ENCODE results near the gene CA9. TPM values are rescaled to one million over a fixed set of nuclear protein-coding genes. Genes with fewer than 3 reads are reported as not detected.
"Not testable (repeated sequence)": the region's sequence is repeated elsewhere in the genome, so short reads cannot be mapped to it uniquely, and the experiment has no call there.

CA9 gene
- under 1 TPM; 0.21 to 0.85 TPM for total RNA-seq

DNA sequence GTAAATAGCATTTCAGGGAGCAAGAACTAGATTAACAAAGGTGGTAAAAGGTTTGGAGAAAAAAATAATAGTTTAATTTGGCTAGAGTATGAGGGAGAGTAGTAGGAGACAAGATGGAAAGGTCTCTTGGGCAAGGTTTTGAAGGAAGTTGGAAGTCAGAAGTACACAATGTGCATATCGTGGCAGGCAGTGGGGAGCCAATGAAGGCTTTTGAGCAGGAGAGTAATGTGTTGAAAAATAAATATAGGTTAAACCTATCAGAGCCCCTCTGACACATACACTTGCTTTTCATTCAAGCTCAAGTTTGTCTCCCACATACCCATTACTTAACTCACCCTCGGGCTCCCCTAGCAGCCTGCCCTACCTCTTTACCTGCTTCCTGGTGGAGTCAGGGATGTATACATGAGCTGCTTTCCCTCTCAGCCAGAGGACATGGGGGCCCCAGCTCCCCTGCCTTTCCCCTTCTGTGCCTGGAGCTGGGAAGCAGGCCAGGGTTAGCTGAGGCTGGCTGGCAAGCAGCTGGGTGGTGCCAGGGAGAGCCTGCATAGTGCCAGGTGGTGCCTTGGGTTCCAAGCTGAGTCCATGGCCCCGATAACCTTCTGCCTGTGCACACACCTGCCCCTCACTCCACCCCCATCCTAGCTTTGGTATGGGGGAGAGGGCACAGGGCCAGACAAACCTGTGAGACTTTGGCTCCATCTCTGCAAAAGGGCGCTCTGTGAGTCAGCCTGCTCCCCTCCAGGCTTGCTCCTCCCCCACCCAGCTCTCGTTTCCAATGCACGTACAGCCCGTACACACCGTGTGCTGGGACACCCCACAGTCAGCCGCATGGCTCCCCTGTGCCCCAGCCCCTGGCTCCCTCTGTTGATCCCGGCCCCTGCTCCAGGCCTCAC, at the start of gene CA9:
CA9 (plus strand) TSS at position 797 of the 893 bp plus-strand sequence; CDS start at position 829, 32 bp downstream.
- DNase-seq (no peak), ATAC-seq (no peak)
- CTCF ChIA-PET: interaction anchor here (1.4 kb wide), 1 partner anchor 23 kb away, joined by 8 read pairs; no protein-coding TSS in a partner anchor
- Mint-ChIP-seq H3K9me3 (ENCODE audit: low read depth) (no peaks in the 10 kb centered on the region), H3K27ac (no peak within 1 kb of the TSS), H3K27me3 (peaks cover 27% of the 10 kb centered on the region), H3K36me3 (peaks cover 3% of the 10 kb centered on the region), H3K4me3 (peak within 1 kb of the TSS; percentile 1), H3K4me1 (peaks cover 9% of the 10 kb centered on the region)

DNA sequence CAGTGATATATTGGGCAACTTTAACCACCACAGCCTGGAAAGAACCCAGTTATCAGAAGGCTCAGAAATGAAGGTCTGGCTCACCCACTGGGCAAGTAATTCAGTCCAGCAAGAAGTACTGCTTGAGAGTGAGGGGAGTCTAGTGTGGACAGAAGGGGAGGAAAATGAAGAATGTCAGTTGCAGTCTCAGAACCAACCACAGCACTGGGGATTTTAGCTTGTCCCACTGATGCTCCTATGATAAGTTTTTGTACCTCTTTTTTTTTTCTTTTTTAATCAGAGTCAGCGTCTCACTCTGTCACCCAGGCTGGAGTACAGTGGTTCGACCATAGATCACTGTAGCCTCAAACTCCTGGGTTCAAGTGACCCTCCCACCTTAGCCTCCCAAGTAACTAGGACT, 46.2 kb upstream of the CA9 start:
- Mint-ChIP-seq H3K9me3 (ENCODE audit: low read depth) (no peaks in the 10 kb centered on the region), H3K27me3 (no peaks in the 10 kb centered on the region), H3K4me1 (peaks cover 6% of the 10 kb centered on the region), H3K27ac (no peak overlapping the region), H3K4me3 (no peak overlapping the region), H3K36me3 (no peaks in the 10 kb centered on the region)
- ATAC-seq (no peak), DNase-seq (no peak)
- CTCF ChIA-PET: interaction anchor here (1.2 to 4.8 kb wide), 5 partner anchors 16 to 69 kb away, joined by 4 to 31 read pairs (median 6); no protein-coding TSS in a partner anchor

DNA sequence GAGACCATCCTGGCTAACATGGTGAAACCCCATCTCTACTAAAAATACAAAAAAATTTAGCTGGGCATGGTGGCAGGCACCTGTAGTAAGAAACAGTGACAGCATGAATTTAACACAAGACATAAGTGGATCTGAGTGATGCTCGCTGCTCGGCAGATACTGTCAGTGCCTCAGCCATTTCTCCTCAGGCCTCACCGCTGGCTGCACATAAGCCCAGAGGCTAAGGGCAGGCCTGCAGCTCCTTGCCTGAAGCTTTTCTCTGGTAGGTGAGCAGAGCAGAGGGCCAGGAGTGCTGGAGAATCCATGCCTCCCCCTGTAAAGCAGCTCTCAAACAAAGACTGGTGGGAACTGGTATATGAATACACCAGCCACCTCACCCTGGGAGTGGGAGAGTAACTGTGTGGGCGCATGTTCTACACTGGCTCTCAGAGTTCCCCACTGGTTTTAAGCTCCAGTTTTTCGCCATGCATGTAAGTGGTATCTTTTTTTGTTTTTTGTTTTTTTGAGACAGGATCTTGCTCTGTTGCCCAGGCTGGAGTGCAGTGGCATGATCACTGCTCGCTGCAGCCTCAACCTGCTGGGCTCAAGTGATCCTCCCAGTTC, 45.2 kb upstream of the CA9 start:
- Mint-ChIP-seq H3K4me1 (peaks cover 6% of the 10 kb centered on the region), H3K9me3 (ENCODE audit: low read depth) (no peaks in the 10 kb centered on the region), H3K36me3 (no peaks in the 10 kb centered on the region), H3K27me3 (no peaks in the 10 kb centered on the region), H3K4me3 (no peak overlapping the region), H3K27ac (no peak overlapping the region)
- CTCF ChIA-PET: interaction anchor here (0.9 to 4.8 kb wide), 10 partner anchors 9 to 254 kb away, joined by 3 to 31 read pairs (median 4); no protein-coding TSS in a partner anchor
- DNase-seq (no peak), ATAC-seq (no peak)

DNA sequence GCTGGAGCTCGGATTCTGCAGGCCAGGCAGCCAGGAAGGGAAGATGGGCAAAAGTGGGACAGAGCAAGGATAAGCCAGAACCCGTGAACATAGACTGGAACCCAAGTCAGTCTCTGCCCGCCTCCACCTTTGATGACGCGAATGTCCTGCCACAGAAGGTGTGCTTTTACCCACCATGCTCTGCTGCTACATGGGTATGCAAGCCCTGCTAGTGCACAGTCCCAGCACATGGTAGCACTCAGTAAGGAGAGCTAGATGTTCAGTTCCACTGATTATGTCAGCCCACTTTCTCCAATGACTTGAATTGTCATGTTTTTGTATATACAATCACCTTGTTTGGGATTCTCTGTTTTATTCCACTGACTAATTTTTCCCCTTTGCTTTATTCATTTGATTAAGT, 44.1 kb upstream of the CA9 start:
- H3K27ac Mint-ChIP-seq: no peak overlapping the region
- H3K36me3 Mint-ChIP-seq: no peaks in the 10 kb centered on the region
- H3K9me3 Mint-ChIP-seq (ENCODE audit: low read depth): no peaks in the 10 kb centered on the region
- no peak for ATAC-seq
- H3K4me1 Mint-ChIP-seq: peaks cover 6% of the 10 kb centered on the region
- no peaks in the 10 kb centered on the region for H3K27me3 Mint-ChIP-seq
- CTCF ChIA-PET: interaction anchor here (1.3 to 4.8 kb wide), 6 partner anchors 10 to 252 kb away, joined by 3 to 31 read pairs (median 4); no protein-coding TSS in a partner anchor
- no peak for DNase-seq
- H3K4me3 Mint-ChIP-seq: no peak overlapping the region

DNA sequence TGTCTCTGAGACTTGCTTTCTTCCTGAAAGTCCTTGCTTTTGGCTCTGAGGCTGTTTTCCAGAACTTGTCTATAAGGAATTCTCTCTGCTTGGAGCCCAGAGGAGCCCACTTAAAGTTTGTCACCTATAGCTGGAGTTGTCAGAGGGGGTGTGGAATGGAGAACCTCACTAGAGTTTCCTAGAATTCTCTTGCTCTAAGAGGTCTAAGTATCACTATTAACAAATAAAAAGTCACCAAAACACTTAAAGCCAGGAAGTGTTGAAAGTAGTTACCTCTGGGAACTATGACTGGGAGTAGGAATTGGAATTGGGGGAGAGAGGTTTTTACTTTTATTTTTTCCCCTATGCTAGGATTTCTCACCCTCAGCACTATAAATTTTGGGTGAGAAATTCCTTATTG, 38.0 kb upstream of the CA9 start:
- Mint-ChIP-seq H3K4me3 (no peak overlapping the region), H3K36me3 (peaks cover 12% of the 10 kb centered on the region), H3K4me1 (peaks cover 45% of the 10 kb centered on the region), H3K27ac (no peak overlapping the region), H3K27me3 (no peaks in the 10 kb centered on the region), H3K9me3 (ENCODE audit: low read depth) (no peaks in the 10 kb centered on the region)
- DNase-seq (no peak), ATAC-seq (no peak)
- CTCF ChIA-PET: interaction anchor here (0.9 to 2.2 kb wide), 5 partner anchors 10 to 121 kb away, joined by 3 to 14 read pairs (median 4); partner anchors contain the start of gene TESK1

DNA sequence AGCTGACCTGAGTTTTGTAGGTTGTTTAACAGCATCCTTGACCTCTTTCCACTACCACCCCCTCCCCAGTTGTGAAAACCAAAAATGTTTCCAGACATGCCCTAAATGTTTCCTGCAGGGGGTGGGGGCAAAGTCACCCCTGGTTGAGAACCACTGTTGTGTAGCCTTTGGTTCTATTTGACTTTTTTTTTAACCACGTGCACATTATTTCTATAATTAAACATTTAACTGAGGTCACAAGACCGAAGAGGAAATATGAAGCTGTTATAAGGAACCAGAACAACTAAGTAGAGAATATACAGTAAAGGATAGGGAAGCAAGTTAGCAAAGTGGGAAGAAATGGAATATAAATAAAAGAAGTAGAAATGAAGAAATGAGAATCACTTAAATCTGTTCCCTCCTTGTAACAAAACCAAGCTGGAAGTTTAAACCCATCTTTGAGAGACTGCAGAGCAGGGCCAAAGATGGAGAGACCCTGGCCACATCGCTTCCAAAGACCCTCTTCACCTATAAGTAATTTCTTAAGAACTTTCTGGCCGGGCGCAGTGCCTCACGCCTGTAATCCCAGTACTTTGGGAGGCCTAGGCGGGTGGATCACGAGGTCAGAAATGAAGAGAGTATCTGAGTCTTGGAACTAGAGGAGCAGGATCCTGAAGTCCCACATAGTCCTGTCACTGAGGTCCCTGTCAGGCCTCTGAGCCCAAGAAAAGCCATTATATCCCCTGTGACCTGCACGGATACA, 37.4 kb upstream of the CA9 start:
- CTCF ChIA-PET: interaction anchor here (1.0 to 2.2 kb wide), 4 partner anchors 10 to 120 kb away, joined by 3 to 14 read pairs (median 6); partner anchors contain the start of gene TESK1
- DNase-seq (no peak), ATAC-seq (no peak)
- Mint-ChIP-seq H3K9me3 (ENCODE audit: low read depth) (no peaks in the 10 kb centered on the region), H3K36me3 (peaks cover 17% of the 10 kb centered on the region), H3K4me1 (peaks cover 48% of the 10 kb centered on the region), H3K27ac (no peak overlapping the region), H3K27me3 (no peaks in the 10 kb centered on the region), H3K4me3 (no peak overlapping the region)

DNA sequence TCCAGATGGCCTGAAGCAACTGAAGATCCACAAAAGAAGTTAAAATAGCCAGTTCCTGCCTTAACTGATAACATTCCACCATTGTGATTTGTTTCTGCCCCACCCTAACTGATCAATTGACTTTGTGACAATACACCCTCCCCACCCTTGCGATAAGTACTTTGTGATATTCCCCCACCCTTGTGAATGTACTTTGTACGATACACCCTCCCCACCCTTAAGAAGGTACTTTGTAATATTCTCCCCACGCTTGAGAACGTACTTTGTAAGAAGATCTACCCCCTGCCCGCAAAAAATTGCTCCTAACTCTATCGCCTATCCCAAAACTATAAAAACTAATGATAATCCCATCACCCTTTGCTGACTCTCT, 36.9 kb upstream of the CA9 start:
- not testable (repeated sequence) for ATAC-seq, H3K27me3 Mint-ChIP-seq

DNA sequence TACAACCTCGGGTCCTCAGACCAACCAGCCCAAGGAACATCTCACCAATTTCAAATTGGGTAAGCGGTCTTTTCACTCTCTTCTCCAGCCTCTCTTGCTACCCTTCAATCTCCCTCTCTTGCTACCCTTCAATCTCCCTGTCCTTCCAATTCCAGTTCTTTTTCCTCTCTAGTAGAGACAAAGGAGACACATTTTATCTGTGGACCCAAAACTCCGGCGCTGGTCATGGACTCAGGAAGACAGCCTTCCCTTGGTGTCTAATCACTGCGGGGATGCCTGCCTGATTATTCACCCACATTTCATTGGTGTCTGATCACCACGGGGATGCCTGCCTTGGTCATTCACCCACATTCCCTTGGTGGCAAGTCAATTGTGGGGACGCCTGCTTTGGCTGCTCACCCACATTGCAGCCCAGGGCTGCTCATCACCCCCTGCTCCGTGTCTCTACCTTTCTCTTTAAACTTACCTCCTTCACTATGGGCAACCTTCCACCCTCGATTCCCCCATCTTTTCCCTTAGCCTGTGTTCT, 36.2 kb upstream of the CA9 start:
- ATAC-seq, H3K27ac Mint-ChIP-seq: not testable (repeated sequence)

More for the DNA sequence above, 36.9 kb upstream of the CA9 start:
- H3K27ac Mint-ChIP-seq; H3K9me3 Mint-ChIP-seq (ENCODE audit: low read depth); DNase-seq; H3K4me3 Mint-ChIP-seq: not testable (repeated sequence)
- CTCF ChIA-PET: interaction anchor here (2.0 to 2.2 kb wide), 2 partner anchors 10 to 25 kb away, joined by 9 to 14 read pairs; no protein-coding TSS in a partner anchor
- Mint-ChIP-seq H3K36me3 (peaks cover 21% of the 10 kb centered on the region), H3K4me1 (peaks cover 52% of the 10 kb centered on the region)

DNA sequence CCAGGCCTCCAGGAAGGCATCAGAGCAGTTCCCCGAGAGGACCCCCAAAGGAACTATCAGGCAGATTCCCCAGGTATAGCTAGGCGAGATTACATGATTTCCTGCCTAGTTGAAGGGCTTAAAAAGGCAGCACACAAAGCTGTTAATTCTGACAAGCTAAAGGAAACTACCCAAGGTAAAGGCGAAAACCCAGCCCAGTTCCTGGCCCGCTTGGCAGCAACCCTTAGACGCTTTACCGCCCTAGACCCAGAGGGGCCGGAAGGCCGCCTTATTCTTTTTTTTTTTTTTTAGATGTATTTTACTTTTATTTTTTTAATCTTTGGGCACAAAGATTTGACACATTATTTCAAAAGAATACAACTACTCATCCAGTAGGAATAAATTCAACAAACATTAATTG, 35.0 kb upstream of the CA9 start:
- H3K4me3 Mint-ChIP-seq; DNase-seq; H3K9me3 Mint-ChIP-seq (ENCODE audit: low read depth); H3K27me3 Mint-ChIP-seq: not testable (repeated sequence)
- Mint-ChIP-seq H3K4me1 (peaks cover 52% of the 10 kb centered on the region), H3K36me3 (peaks cover 26% of the 10 kb centered on the region), H3K27ac (peak overlapping the region; percentile 87)
- peak; percentile 36 for ATAC-seq
- CTCF ChIA-PET: interaction anchor here (1.1 to 2.8 kb wide), 8 partner anchors 8 to 57 kb away, joined by 3 to 18 read pairs (median 7); partner anchors contain the start of genes CCDC107, RMRP, SIT1 and TESK1

More for the DNA sequence above, 36.2 kb upstream of the CA9 start:
- DNase-seq; H3K4me3 Mint-ChIP-seq; H3K27me3 Mint-ChIP-seq; H3K9me3 Mint-ChIP-seq (ENCODE audit: low read depth): not testable (repeated sequence)
- peaks cover 52% of the 10 kb centered on the region for H3K4me1 Mint-ChIP-seq
- peaks cover 21% of the 10 kb centered on the region for H3K36me3 Mint-ChIP-seq
- CTCF ChIA-PET: interaction anchor here (1.1 to 1.2 kb wide), 2 partner anchors 10 to 26 kb away, joined by 3 to 6 read pairs; no protein-coding TSS in a partner anchor

DNA sequence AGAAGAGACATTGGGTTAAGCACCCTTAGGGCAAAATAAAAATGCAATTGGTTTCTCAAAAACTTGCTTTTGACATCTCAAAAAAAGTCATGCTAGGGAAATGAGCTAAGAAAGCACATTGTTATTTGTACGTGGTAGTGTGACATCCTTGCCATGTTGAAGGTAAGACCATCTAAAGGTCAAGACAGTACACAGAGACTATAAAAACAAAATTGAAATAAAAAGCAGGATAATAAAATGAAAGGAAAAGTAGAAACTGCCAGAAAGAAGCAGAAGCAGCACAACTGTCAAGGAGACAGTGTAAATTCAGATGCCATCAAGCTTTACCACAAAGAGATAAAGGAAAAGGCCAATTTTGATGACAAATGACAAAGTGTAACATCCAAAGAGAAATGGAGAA, 34.5 kb upstream of the CA9 start:
- CTCF ChIA-PET: interaction anchor here (1.1 to 2.8 kb wide), 7 partner anchors 11 to 57 kb away, joined by 4 to 18 read pairs (median 8); partner anchors contain the start of genes CCDC107, RMRP, SIT1 and TESK1
- not testable (repeated sequence) for H3K27me3 Mint-ChIP-seq; DNase-seq; H3K9me3 Mint-ChIP-seq (ENCODE audit: low read depth)
- Mint-ChIP-seq H3K27ac (peak overlapping the region; percentile 87), H3K4me1 (peaks cover 53% of the 10 kb centered on the region), H3K4me3 (peak overlapping the region; percentile 46), H3K36me3 (peaks cover 26% of the 10 kb centered on the region)
- ATAC-seq: peak; percentile 58

DNA sequence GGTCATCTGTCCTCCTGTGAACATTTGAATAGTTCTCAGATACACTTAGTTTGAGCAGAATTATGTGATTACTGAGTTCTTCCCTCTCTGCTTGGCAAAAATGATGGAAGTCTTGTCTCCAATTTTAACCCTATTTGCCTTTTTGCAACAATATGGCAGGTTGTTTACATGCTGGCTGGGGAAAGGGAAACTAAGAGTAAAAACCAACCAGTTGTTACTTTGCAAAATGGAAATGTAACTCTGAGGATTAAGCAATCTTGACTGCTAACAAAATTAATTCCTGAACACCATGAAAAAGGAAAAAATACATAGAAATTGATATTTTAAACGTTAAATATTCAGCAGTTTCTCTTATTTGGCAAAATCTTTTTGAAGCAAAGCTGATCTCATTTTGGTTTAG, 34.1 kb upstream of the CA9 start:
- DNase-seq (no peak), ATAC-seq (no peak)
- Mint-ChIP-seq H3K27ac (peak overlapping the region; percentile 87), H3K9me3 (ENCODE audit: low read depth) (no peaks in the 10 kb centered on the region), H3K27me3 (no peaks in the 10 kb centered on the region), H3K4me3 (peak overlapping the region; percentile 46), H3K36me3 (peaks cover 30% of the 10 kb centered on the region), H3K4me1 (peaks cover 56% of the 10 kb centered on the region)
- CTCF ChIA-PET: interaction anchor here (1.1 to 2.8 kb wide), 7 partner anchors 10 to 56 kb away, joined by 4 to 18 read pairs (median 8); partner anchors contain the start of genes CCDC107, RMRP, SIT1 and TESK1

DNA sequence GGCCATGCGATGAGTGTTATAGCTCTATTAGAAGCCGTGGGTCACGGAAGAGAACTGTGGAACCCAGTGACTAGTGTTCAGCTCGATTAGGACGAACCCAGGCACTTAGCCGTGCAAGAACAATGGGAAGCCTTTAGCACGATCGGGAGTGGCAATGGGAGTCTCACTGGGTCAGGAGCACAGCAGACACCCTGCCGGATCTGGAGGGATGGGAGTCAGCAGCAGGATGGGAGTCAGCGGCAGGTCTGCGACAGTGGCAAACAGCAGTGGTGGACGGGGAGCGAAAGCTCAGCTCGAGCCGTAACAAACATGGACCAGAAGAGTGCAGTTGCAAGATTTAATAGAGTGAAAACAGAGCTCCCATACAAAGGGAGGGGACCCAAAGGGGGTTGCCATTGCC, 33.3 kb upstream of the CA9 start:
- H3K27ac Mint-ChIP-seq: not testable (repeated sequence)

More for the DNA sequence above, 33.3 kb upstream of the CA9 start:
- not testable (repeated sequence) for DNase-seq; ATAC-seq; H3K4me3 Mint-ChIP-seq; H3K9me3 Mint-ChIP-seq (ENCODE audit: low read depth); H3K27me3 Mint-ChIP-seq
- H3K4me1 Mint-ChIP-seq: peaks cover 56% of the 10 kb centered on the region
- peaks cover 31% of the 10 kb centered on the region for H3K36me3 Mint-ChIP-seq
- CTCF ChIA-PET: interaction anchor here (1.3 to 2.8 kb wide), 6 partner anchors 9 to 56 kb away, joined by 4 to 18 read pairs (median 8); partner anchors contain the start of genes CCDC107, RMRP, SIT1 and TESK1

Data from activated CD8-positive, alpha-beta memory T cell treated with anti-CD3 and anti-CD28 coated beads, Interleukin-2, amount 10 ng/mL, durations not matched to agents 7 days and 5 days (primary cell).